H1 (cell line): Measurements from ENCODE around the gene KRTAP10-8. TPM values are rescaled to one million over a fixed set of nuclear protein-coding genes. Genes with fewer than 3 reads are reported as not detected.

Experiments used
- CHD7 ChIP-seq: fragments of 300-600 bp; sonication (generic); IDR thresholded peaks from 2 replicates; pipeline ENCODE4 v1.7.1; 2012; ENCODE audit warnings: low read length, moderate library complexity, mild to moderate bottlenecking, inconsistent platforms; ENCODE audit not compliant: insufficient replicate concordance
- JUN ChIP-seq: IDR thresholded peaks from 2 replicates; pipeline ENCODE4 v1.6.1; 2011; ENCODE audit warnings: low read depth, mild to moderate bottlenecking, improper control_type of control experiment, low read length
- RXRA ChIP-seq: IDR thresholded peaks from 2 replicates; pipeline ENCODE4 v1.6.1; 2011; ENCODE audit warnings: low read depth, mild to moderate bottlenecking, low read length, moderate library complexity; ENCODE audit not compliant: insufficient read depth
- SIX5 ChIP-seq: IDR thresholded peaks from 2 replicates; pipeline ENCODE4 v1.6.1; 2011; ENCODE audit warnings: mild to moderate bottlenecking, low read depth, low read length
- polyA plus RNA-seq, 7 experiments: library from polyadenylated mRNA; depleted of rRNA in 3 of 7; stranded (reverse) in 5 of 7; unstranded in 2 of 7; fragments of >200 nt in 5 of 7; fragments of 200-250 nt in 2 of 7; gene quantifications; 1 replicate in 5 of 7; 2 replicates in 1 of 7; 4 replicates in 1 of 7; pipeline versions ENCODE4 v1.2.1 to v1.2.3, GENCODE V29; 2011 to 2013; ENCODE audit warnings: missing spikeins in 2 of 7, mixed read lengths in 2 of 7
- total RNA-seq: library from RNA; stranded (reverse); fragmentation: NEBNext Ultra II Directional; extraction: Animal tissue kit (Norgen Biotek cat#: 25700); gene quantifications from 2 replicates; pipeline ENCODE4 v1.2.1, GENCODE V29; 2021

The KRTAP10-8 gene
- total and polyA plus RNA-seq, 2 of the 8 experiments (the other 6 are each of a cell fraction or from before 2014, with no cell fraction given) = not detected

GRCh38 chr21:44589094-44589493 lies 22.8 kb upstream of the KRTAP10-8 start (continued):
- no peak for TF ChIP-seq CHD7
- TF ChIP-seq SIX5 = no peak
- no peak for TF ChIP-seq JUN
- TF ChIP-seq RXRA = no peak
